Mucosa of descending colon (tissue), 3 donors: ENCODE measurements around the gene MAP3K5. TPM values are rescaled to one million over a fixed set of nuclear protein-coding genes. Genes with fewer than 3 reads are reported as not detected.
A peak's percentile ranks its signal among the peaks of the same experiment; 100 is the strongest.

Experiments
- ATAC-seq: fragments of 200-7000 bp; cut with Tn5 transposase; one replicate; pipeline ENCODE4 v1.9.1; 2020; ENCODE audit warnings: mild to moderate bottlenecking, moderate library complexity
- DNase-seq, 3 donors: peaks; one replicate each; pipeline ENCODE4 v3.0.0-alpha.2; 2020
- H3K36me3 ChIP-seq: fragments of 200-600 bp; one replicate; pipeline ENCODE4 v1.8.0; 2021; ENCODE audit warnings: low read depth, mild to moderate bottlenecking
- H3K4me1 ChIP-seq: fragments of 200-600 bp; one replicate; pipeline ENCODE4 v1.8.0; 2021; ENCODE audit warnings: low read depth, mild to moderate bottlenecking
- H3K4me3 ChIP-seq: fragments of 200-600 bp; one replicate; pipeline ENCODE4 v1.8.0; 2021; ENCODE audit warnings: mild to moderate bottlenecking
- H3K9me3 ChIP-seq: fragments of 200-600 bp; one replicate; pipeline ENCODE4 v1.8.0; 2021; ENCODE audit warnings: mild to moderate bottlenecking
- CTCF ChIP-seq: fragments of 200-600 bp; IDR thresholded peaks from one replicate; pipeline ENCODE4 v1.8.0; 2022; ENCODE audit warnings: antibody characterized with exemption, mild to moderate bottlenecking
- intact Hi-C, 2 donors: fragments of 100-400 bp; cut with DNase I in 1 of 2; cut with micrococcal nuclease in 1 of 2; formaldehyde crosslinking; loops; one replicate each; pipeline versions ENCODE4 v1.11.0 to v1.11.1; 2022; cut with DNase I, micrococcal nuclease
- total RNA-seq, 3 donors: library from RNA; stranded (reverse); fragmentation: NEBNext Ultra II Directional in 2 of 3; extraction: Animal tissue kit (Norgen Biotek cat#: 25700) in 2 of 3; gene quantifications; one replicate each; pipeline versions ENCODE4 v1.2.1 to v1.2.4, GENCODE V29; 2021 to 2023
- donor health status: DM: no; HTN: no; CAD: no; lungs with moderate emphysema.
- donor health status: DM: no; HTN: no; CAD: no.
- donor health status: DM: no; HTN: yes; CAD: no.

Gene MAP3K5
- total RNA-seq, 3 donors from 2014 or later: 12.6 to 18.2 (median 16.3) TPM

DNA sequence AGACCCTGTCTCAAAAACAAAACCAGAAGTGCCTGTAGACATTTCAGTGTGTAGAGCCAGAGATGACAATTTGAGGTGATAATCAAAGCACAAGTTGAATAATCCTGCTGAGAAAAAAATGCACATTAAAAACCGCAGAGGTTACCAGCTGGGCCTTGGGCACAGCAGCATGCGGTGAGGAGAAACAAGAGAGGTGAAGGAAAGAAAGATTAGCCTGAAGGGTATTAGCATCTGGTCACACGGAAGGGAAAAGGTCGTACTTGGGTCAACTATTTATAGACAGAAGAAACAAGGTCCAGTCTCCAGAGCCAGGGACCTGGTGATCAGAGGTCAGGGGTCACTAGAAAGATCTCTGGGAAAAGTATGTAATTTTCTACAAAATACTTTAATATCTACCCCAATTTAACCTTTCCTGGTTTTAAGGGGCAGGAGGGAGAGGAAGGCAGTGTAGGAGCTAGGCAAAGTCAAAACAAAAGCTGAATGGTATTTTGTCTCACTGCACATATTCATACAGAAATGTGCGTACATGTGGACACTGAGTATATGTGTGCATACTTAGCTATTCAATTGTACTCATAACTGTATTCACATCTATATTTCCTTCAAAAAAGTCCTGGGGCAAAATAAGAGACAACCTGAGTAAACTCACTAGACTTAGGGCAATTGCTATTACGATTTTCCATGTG lies 252.2 kb downstream of the MAP3K5 start:
- intact Hi-C loops: loop anchor here in 1 of 2 donors (10.0 kb wide), 1 partner anchor 165 kb away; no protein-coding TSS in a partner anchor
- DNase-seq (no peak), ATAC-seq (no peak)
- Histone ChIP-seq H3K9me3 (no peaks in the 10 kb centered on the region), H3K4me3 (no peak overlapping the region), H3K4me1 (no peaks in the 10 kb centered on the region), H3K36me3 (no peaks in the 10 kb centered on the region)
- no peak for TF ChIP-seq CTCF

GRCh38 chr6:136538836-136539235 lies 253.4 kb downstream of the MAP3K5 start:
- Histone ChIP-seq H3K4me1 (no peaks in the 10 kb centered on the region), H3K4me3 (no peak overlapping the region), H3K9me3 (no peaks in the 10 kb centered on the region), H3K36me3 (no peaks in the 10 kb centered on the region)
- TF ChIP-seq CTCF: no peak
- ATAC-seq: peak; percentile 8
- intact Hi-C loops: no loop called here
- no peak for DNase-seq

GRCh38 chr6:136535880-136536650 lies 256.2 kb downstream of the MAP3K5 start:
- intact Hi-C loops: no loop called here
- Histone ChIP-seq H3K9me3 (no peaks in the 10 kb centered on the region), H3K36me3 (no peaks in the 10 kb centered on the region), H3K4me3 (no peak overlapping the region), H3K4me1 (no peaks in the 10 kb centered on the region)
- no peak for TF ChIP-seq CTCF
- no peak for ATAC-seq
- no peak for DNase-seq

- DNase-seq (no peak), ATAC-seq (no peak)
- Histone ChIP-seq H3K9me3 (no peaks in the 10 kb centered on the region), H3K4me3 (no peak overlapping the region), H3K36me3 (no peaks in the 10 kb centered on the region), H3K4me1 (no peaks in the 10 kb centered on the region)
- intact Hi-C loops: no loop called here
- TF ChIP-seq CTCF: no peak
Measured at GRCh38 chr6:136535017-136535765, 257.1 kb downstream of the MAP3K5 start.

GRCh38 chr6:136534268-136534667 lies 258.0 kb downstream of the MAP3K5 start:
- TF ChIP-seq CTCF: no peak
- Histone ChIP-seq H3K4me1 (peaks cover 6% of the 10 kb centered on the region), H3K4me3 (no peak overlapping the region), H3K9me3 (no peaks in the 10 kb centered on the region), H3K36me3 (no peaks in the 10 kb centered on the region)
- intact Hi-C loops: no loop called here
- ATAC-seq: no peak
- no peak for DNase-seq
